ENCODE data around the gene TMEM45B. TPM values are rescaled to one million over a fixed set of nuclear protein-coding genes. Genes with fewer than 3 reads are reported as not detected.

TMEM45B gene
- polyA plus RNA-seq, 1 of the 3 experiments (the other 2 are of a cell fraction): not detected

DNA sequence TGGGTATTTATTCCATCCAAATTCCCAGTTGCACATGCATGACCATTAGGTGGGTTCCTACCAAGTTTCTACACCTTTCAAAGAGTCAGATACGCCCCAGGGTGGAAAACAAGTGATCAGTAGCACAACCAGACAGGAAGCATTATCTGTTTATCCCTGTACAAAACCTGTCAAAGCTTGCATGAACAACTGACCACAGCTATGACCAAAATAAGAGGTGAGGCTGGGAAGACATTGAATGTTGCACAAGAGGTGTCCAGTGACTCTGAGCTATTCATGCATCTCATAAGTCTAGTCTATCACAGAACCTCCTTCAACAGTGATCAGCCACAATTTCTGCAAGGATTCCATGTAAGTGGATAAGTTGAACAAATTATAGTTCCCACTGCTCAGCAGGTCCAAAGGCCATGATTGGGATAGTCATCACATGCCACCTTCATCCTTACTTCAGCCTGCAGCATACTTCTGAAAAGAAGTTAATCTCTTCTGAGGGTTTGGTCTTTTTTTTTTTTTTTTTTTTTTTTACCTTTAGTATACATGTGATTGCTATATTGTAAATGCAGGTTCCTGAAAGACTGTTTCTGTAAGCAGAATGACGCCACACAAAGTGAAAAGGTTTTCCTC is 28.0 kb upstream of the TMEM45B start (continued):
- TF ChIP-seq, protein P1, sequence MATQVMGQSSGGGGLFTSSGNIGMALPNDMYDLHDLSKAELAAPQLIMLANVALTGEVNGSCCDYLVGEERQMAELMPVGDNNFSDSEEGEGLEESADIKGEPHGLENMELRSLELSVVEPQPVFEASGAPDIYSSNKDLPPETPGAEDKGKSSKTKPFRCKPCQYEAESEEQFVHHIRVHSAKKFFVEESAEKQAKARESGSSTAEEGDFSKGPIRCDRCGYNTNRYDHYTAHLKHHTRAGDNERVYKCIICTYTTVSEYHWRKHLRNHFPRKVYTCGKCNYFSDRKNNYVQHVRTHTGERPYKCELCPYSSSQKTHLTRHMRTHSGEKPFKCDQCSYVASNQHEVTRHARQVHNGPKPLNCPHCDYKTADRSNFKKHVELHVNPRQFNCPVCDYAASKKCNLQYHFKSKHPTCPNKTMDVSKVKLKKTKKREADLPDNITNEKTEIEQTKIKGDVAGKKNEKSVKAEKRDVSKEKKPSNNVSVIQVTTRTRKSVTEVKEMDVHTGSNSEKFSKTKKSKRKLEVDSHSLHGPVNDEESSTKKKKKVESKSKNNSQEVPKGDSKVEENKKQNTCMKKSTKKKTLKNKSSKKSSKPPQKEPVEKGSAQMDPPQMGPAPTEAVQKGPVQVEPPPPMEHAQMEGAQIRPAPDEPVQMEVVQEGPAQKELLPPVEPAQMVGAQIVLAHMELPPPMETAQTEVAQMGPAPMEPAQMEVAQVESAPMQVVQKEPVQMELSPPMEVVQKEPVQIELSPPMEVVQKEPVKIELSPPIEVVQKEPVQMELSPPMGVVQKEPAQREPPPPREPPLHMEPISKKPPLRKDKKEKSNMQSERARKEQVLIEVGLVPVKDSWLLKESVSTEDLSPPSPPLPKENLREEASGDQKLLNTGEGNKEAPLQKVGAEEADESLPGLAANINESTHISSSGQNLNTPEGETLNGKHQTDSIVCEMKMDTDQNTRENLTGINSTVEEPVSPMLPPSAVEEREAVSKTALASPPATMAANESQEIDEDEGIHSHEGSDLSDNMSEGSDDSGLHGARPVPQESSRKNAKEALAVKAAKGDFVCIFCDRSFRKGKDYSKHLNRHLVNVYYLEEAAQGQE (IDR thresholded peaks at IDR 0.05; ENCODE audit: low read depth, low read length): no peak

DNA sequence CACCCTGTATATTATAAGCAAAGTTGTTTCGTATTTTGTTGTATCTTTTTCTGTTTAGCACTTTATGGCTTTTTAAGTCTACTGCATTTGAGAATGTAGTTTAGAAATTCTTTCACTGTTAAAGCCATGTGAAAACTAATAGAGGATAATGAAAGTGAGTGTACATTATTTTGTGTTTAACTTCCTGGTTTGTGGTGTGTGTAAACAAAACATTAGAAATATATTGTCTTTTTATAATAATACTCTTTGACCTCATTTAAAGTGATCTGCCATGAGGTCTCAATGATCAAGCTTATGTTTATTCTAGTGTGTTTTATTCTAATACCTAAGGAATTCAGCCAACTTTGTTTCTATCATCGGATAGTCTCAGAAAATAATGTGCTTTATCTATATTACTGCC is 27.4 kb upstream of the TMEM45B start:
- Histone ChIP-seq H2AFZ (ENCODE audit: low read depth) (no peak overlapping the region), H3K4me2 (no peak overlapping the region), H3F3A (replicated peaks; ENCODE audit: insufficient read depth) (no peaks in the 10 kb centered on the region), H3K27me3 (ENCODE audit: insufficient read depth) (no peaks in the 10 kb centered on the region; the same call in 1 of the 2 replicates), H4K20me1 (ENCODE audit: insufficient read depth) (no peaks in the 10 kb centered on the region), H3K36me3 (replicated peaks in 1 of 2; ENCODE audit: control insufficient read depth in 1 of 2, insufficient read depth in 2 of 2, low read length in 1 of 2) (no peaks in the 10 kb centered on the region), H3K4me1 (ENCODE audit: control insufficient read depth in 1 of 2, insufficient read depth in 2 of 2, low read depth in 1 of 2, low read length in 1 of 2) (no peaks in the 10 kb centered on the region), H3K79me2 (ENCODE audit: insufficient read depth) (no peaks in the 10 kb centered on the region), H3K9me3 (no peaks in the 10 kb centered on the region), H3K27ac (ENCODE audit: low read depth in 2 of 2, low read length in 1 of 2) (no peak overlapping the region), H3K4me3 (ENCODE audit: low read depth in 2 of 2, low read length in 1 of 2) (no peak overlapping the region), H3K9ac (no peak overlapping the region), H3K9me2 (no peaks in the 10 kb centered on the region)
- TF ChIP-seq EZH2phosphoT487 (IDR thresholded peaks at IDR 0.05; ENCODE audit: borderline replicate concordance, low read depth) (no peak), ELF1 (IDR thresholded peaks at IDR 0.05) (no peak), FOXM1 (IDR thresholded peaks at IDR 0.05; ENCODE audit: low read depth) (no peak), NRF1 (IDR thresholded peaks at IDR 0.05; ENCODE audit: low read depth, low read length) (no peak), RFX5 (IDR thresholded peaks at IDR 0.05; ENCODE audit: low read length) (no peak), MEF2A (IDR thresholded peaks at IDR 0.05; ENCODE audit: borderline replicate concordance, low read depth) (no peak), CHD2 (IDR thresholded peaks at IDR 0.05; ENCODE audit: low read length, partially characterized antibody) (no peak), FOXJ3 (CRISPR knock-in tag; IDR thresholded peaks at IDR 0.05) (no peak), GATA2 (CRISPR knock-in tag; IDR thresholded peaks at IDR 0.05) (no peak), JUND (IDR thresholded peaks at IDR 0.05) (no peak), RXRA (IDR thresholded peaks at IDR 0.05; ENCODE audit: borderline replicate concordance, low read depth) (no peak), EP300 (IDR thresholded peaks at IDR 0.05; ENCODE audit: borderline replicate concordance in 1 of 2, low read depth in 1 of 2, low read length in 1 of 2) (no peak)
- TF ChIP-seq, protein P1 (IDR thresholded peaks at IDR 0.05; ENCODE audit: low read depth, low read length): no peak
- TF ChIP-seq, protein P2, sequence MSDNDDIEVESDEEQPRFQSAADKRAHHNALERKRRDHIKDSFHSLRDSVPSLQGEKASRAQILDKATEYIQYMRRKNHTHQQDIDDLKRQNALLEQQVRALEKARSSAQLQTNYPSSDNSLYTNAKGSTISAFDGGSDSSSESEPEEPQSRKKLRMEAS (IDR thresholded peaks at IDR 0.05; ENCODE audit: low read depth): no peak
- TF ChIP-seq, protein P3, sequence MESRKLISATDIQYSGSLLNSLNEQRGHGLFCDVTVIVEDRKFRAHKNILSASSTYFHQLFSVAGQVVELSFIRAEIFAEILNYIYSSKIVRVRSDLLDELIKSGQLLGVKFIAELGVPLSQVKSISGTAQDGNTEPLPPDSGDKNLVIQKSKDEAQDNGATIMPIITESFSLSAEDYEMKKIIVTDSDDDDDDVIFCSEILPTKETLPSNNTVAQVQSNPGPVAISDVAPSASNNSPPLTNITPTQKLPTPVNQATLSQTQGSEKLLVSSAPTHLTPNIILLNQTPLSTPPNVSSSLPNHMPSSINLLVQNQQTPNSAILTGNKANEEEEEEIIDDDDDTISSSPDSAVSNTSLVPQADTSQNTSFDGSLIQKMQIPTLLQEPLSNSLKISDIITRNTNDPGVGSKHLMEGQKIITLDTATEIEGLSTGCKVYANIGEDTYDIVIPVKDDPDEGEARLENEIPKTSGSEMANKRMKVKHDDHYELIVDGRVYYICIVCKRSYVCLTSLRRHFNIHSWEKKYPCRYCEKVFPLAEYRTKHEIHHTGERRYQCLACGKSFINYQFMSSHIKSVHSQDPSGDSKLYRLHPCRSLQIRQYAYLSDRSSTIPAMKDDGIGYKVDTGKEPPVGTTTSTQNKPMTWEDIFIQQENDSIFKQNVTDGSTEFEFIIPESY (IDR thresholded peaks at IDR 0.05; ENCODE audit: borderline replicate concordance, low read depth): no peak
- TF ChIP-seq, protein P4, sequence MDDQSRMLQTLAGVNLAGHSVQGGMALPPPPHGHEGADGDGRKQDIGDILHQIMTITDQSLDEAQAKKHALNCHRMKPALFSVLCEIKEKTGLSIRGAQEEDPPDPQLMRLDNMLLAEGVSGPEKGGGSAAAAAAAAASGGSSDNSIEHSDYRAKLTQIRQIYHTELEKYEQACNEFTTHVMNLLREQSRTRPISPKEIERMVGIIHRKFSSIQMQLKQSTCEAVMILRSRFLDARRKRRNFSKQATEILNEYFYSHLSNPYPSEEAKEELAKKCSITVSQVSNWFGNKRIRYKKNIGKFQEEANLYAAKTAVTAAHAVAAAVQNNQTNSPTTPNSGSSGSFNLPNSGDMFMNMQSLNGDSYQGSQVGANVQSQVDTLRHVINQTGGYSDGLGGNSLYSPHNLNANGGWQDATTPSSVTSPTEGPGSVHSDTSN (IDR thresholded peaks at IDR 0.05): no peak
- TF ChIP-seq, protein P5, sequence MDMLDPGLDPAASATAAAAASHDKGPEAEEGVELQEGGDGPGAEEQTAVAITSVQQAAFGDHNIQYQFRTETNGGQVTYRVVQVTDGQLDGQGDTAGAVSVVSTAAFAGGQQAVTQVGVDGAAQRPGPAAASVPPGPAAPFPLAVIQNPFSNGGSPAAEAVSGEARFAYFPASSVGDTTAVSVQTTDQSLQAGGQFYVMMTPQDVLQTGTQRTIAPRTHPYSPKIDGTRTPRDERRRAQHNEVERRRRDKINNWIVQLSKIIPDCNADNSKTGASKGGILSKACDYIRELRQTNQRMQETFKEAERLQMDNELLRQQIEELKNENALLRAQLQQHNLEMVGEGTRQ (IDR thresholded peaks at IDR 0.05; ENCODE audit: borderline replicate concordance, low read depth, low read length): no peak
- 29% methylated on average over 2 of the region's 2 CpGs for WGBS (ENCODE audit: low lambda C conversion rate)
- CTCF ChIA-PET: no interaction called here
- no peak for DNase-seq
- POLR2A ChIA-PET: no interaction called here
